ENCODE data around the gene DNAH5.

GRCh38 chr5:13692172-13692571 is 252.3 kb downstream of the DNAH5 start:
- TF ChIP-seq POLR2A (IDR thresholded peaks at IDR 0.05) (no peak), CTCF (IDR thresholded peaks at IDR 0.05) (no peak)

Data from esophagus squamous epithelium (tissue), 4 donors.